HG03039 (cell line): ENCODE data around the gene SGK2.

ENCODE experiments used
- ATAC-seq: cut with Tn5 transposase; IDR thresholded peaks from one replicate; pipeline ENCODE4 v1.9.1; 2021; ENCODE audit warnings: mild to moderate bottlenecking, moderate library complexity; ENCODE audit not compliant: unreplicated experiment

SGK2 gene

GRCh38 chr20:43536041-43536816, 22.6 kb upstream of the SGK2 start:
- ATAC-seq, result no peak

GRCh38 chr20:43536817-43537440, 21.9 kb upstream of the SGK2 start:
- no peak for ATAC-seq

- no peak for ATAC-seq
Observed at GRCh38 chr20:43537921-43538877, 20.6 kb upstream of the SGK2 start.

- ATAC-seq, result no peak
Observed at GRCh38 chr20:43538878-43539700, 19.7 kb upstream of the SGK2 start.

DNA sequence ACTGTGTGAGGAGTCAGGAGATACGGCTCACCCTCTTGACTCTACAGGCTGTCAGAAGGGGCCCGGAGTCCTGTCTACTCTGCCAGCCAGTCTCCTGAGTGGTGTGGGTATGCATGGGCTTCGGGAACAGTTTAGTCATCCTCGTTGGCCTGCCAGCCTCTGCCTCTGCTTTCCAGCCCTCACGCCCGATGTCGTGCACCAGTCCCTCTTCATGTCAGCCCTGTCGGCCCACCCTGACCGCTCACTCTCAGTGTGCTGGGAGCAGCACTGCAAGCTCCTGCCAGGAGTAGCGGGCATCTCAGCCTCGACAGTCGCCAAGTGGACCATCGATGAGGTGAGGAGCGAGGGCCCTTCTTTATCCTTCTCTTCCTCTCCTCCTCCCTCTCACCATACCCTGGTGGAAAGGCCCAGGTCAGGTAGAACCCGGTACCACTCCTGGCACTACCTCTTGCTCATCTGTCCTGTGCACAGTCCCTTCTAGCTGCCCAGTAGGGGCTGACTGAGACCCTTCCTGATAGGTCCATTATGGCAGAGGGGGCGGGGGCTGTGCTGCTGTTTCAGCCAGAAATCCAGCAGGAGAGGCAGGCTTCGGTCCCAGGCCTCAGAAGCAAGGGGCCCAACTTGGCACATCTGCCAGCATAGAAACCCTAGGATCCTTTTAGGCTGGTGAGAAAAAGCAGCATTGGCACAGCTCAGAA, 18.7 kb upstream of the SGK2 start:
- no peak for ATAC-seq

DNA sequence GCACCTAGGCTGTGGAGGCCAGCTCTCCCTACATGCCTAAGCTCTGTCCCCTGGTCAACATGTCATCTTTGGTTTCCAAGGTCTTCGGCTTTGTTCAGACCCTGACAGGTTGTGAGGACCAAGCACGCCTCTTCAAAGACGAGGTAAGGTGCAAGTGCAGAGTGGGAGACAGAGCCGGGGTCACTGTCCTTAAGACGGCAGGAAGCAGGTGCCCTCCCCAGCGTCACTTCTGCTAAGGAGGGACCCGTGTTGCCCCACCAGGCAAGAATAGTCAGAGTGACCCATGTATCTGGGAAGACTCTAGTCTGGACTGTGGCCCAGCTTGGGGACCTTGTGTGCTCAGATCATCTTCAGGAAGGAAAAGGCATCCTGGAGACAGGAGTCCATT, 18.2 kb upstream of the SGK2 start:
- no peak for ATAC-seq

DNA sequence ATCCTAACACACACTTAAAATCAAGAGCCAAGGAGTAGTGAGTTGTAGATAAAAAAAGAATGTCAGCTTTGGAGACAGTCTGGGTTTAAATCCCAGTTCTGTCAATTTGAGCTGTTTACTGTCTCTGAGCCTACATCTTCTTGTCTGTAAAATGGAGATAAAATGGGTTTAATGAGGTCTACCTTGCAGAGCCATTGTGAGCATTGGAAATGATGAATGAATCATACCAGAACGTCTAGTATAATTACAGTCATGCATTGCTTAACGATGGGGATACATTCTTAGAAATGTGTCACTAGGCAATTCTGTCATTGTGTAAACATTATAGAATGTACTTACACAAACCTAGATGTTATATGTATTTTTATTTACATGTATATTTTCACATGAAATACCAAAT, 17.6 kb upstream of the SGK2 start:
- no peak for ATAC-seq

DNA sequence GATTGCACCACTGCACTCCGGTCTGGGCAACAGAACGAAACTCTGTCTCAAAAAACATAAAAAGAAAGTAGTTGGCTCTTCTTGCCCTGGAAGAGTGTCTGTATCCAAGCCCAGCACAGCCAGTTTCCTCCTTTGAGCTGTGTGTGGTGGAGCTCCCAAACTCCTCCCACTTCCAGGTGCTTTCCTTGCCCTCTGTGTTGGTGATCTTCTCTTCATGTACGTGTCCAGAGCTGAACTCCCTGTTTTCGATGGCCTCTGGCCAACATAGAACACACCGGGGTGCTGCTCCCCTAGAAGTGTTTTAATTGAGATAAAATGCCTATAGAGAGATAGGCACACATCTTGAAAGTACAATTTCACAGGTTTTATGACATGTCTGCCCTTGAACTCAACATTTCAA, 16.7 kb upstream of the SGK2 start:
- no peak for ATAC-seq

- no peak for ATAC-seq
Observed at GRCh38 chr20:43542674-43543073, 16.2 kb upstream of the SGK2 start.

DNA sequence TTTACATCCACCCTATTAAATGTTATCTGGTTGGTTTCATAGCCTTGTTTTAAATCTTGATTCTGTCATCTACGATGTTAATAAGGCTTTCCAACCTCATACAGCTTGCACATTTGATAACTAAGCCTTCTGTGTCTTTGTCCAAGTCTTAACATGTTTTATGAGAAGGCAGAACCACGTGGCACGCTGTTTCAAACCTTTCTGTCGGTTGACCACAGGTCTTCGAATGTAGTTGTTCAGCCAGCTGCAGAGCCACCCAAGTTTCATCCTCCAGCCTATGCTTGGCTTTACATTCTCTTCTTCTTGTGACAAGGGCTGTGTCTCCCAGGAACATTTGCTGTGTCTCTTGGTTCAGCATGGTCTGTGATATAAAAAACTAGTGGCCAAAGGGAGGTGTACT, 15.7 kb upstream of the SGK2 start:
- ATAC-seq, result no peak

GRCh38 chr20:43544501-43544900, 14.3 kb upstream of the SGK2 start:
- no peak for ATAC-seq

GRCh38 chr20:43545837-43546578, 12.8 kb upstream of the SGK2 start:
- ATAC-seq, result no peak

- no peak for ATAC-seq
Observed at GRCh38 chr20:43548273-43548880, 10.4 kb upstream of the SGK2 start.

GRCh38 chr20:43549416-43550065, 9.3 kb upstream of the SGK2 start:
- ATAC-seq, result no peak

- ATAC-seq, result no peak
Observed at GRCh38 chr20:43550456-43550855, 8.4 kb upstream of the SGK2 start.

GRCh38 chr20:43554369-43554768, 4.5 kb upstream of the SGK2 start:
- no peak for ATAC-seq

GRCh38 chr20:43559147-43559987, 540 bp downstream of the SGK2 start:
- no peak for ATAC-seq

DNA sequence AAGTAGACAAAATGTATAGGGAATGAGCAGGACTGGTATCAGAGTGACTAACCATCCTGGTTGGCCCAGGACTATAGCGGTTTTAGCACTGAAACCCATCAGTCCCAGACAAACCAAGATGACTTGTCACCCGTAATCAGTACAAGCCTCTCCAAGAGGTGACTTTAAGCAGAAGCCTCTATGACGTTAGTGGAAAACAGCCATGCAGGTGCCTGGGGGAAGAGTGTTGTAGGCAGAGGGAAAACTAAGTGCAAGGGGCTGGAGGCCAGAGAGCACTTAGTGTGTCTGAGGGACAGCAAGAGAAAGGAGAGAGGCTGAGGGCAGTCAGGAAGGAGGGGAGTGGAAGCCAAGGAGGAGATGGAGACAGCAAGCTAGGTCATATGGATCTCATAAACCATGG, 2.1 kb downstream of the SGK2 start:
- ATAC-seq, result no peak
